ENCODE results near the gene UBE2E1. TPM values are rescaled to one million over a fixed set of nuclear protein-coding genes. Genes with fewer than 3 reads are reported as not detected.

The UBE2E1 gene
- total and polyA plus RNA-seq, 2 donors (not counting 1 experiment from before 2014, with no cell fraction given), result 129 to 174 TPM

DNA sequence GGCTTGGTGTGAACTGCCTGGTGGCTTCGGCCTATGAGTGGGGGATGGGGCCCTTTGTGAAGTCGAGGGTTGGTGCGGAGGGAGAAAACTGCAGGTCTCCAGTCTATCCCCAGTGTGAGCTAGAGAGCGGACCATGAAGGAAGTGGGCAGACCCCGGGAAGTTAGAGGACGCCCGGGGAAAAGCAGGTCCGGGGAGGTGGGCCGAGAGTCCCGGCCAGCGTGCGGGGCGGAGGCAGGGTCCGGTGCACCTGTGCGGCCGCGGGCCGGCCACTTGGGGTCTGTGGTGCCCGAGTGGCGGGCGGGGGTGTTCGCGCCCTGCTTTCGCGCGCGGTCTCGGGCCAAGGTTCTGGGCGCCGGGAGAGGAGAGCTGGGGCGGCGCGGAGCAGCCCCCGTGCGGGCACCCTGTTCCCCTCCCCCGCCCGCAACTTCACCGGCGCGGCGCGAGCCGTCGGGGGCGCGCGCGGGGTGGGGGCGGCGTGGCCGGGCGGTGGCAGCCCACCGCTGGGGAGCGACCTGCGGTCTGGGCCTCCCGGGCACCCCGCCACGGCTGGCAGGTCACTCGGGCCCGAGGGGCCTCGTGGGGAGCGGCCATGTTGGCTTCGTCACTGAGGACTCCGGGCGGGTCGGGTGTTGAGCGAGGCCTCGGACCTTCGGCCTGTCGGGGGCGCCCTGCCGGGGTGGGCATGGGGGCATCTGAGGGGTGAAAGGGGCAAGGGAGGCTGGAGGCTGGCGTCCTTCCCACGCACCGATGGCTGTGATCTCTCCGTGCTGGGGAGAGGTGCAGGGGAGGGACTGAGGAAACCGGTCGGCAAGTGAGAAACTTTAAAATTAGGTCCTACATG lies 4.8 kb downstream of the UBE2E1 start:
- Histone ChIP-seq H3K9me3 (ENCODE audit: control insufficient read depth, insufficient read depth, low read depth, low read length) (no peaks in the 10 kb centered on the region), H4K20me1 (ENCODE audit: control insufficient read depth, extremely low read depth, insufficient read depth, low read length) (no peaks in the 10 kb centered on the region), H3K27ac (ENCODE audit: insufficient read depth, low read length) (peak overlapping the region; percentile 66), H3K4me3 (replicated peaks in 1 of 4; ENCODE audit: control extremely low read depth in 1 of 4, insufficient read depth in 1 of 4, low read depth in 3 of 4, low read length in 4 of 4) (peak overlapping the region; percentile 57 to 76 (median 61)), H3K36me3 (ENCODE audit: control insufficient read depth, insufficient read depth, low read length) (no peaks in the 10 kb centered on the region), H2AFZ (ENCODE audit: low read length) (peak overlapping the region; percentile 62), H3K9ac (ENCODE audit: insufficient read depth, low read length) (peak overlapping the region; percentile 76), H3K4me1 (ENCODE audit: control insufficient read depth, extremely low read depth, insufficient read depth, low read length) (peaks cover 5% of the 10 kb centered on the region), H3K27me3 (ENCODE audit: control insufficient read depth, insufficient read depth, low read length) (no peaks in the 10 kb centered on the region), H3K79me2 (ENCODE audit: control insufficient read depth, insufficient read depth, low read length) (peaks cover 51% of the 10 kb centered on the region), H3K4me2 (ENCODE audit: extremely low read depth, insufficient read depth, low read length) (peak overlapping the region; percentile 89)
- TF ChIP-seq, protein P1, sequence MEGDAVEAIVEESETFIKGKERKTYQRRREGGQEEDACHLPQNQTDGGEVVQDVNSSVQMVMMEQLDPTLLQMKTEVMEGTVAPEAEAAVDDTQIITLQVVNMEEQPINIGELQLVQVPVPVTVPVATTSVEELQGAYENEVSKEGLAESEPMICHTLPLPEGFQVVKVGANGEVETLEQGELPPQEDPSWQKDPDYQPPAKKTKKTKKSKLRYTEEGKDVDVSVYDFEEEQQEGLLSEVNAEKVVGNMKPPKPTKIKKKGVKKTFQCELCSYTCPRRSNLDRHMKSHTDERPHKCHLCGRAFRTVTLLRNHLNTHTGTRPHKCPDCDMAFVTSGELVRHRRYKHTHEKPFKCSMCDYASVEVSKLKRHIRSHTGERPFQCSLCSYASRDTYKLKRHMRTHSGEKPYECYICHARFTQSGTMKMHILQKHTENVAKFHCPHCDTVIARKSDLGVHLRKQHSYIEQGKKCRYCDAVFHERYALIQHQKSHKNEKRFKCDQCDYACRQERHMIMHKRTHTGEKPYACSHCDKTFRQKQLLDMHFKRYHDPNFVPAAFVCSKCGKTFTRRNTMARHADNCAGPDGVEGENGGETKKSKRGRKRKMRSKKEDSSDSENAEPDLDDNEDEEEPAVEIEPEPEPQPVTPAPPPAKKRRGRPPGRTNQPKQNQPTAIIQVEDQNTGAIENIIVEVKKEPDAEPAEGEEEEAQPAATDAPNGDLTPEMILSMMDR (conservative IDR thresholded peaks at IDR 0.05 in 1 of 2, IDR thresholded peaks at IDR 0.05 in 1 of 2; ENCODE audit: low read depth in 1 of 2, low read length in 2 of 2), result no peak
- TF ChIP-seq EZH2 (IDR thresholded peaks at IDR 0.05; ENCODE audit: low read length, missing control alignments), result no peak
- DNase-seq (ENCODE audit: low read depth in 2 of 2), result peak; percentile 32 to 37

- H3K9ac ChIP-seq (ENCODE audit: insufficient read depth, low read length), result peak overlapping the region; percentile 76
- H3K4me1 ChIP-seq (ENCODE audit: control insufficient read depth, extremely low read depth, insufficient read depth, low read length), result peaks cover 5% of the 10 kb centered on the region
- peaks cover 55% of the 10 kb centered on the region for H3K79me2 ChIP-seq (ENCODE audit: control insufficient read depth, insufficient read depth, low read length)
- H3K27me3 ChIP-seq (ENCODE audit: control insufficient read depth, insufficient read depth, low read length), result no peaks in the 10 kb centered on the region
- peak overlapping the region; percentile 62 for H2AFZ ChIP-seq (ENCODE audit: low read length)
- no peaks in the 10 kb centered on the region for H3K9me3 ChIP-seq (ENCODE audit: control insufficient read depth, insufficient read depth, low read depth, low read length)
- peak overlapping the region; percentile 89 for H3K4me2 ChIP-seq (ENCODE audit: extremely low read depth, insufficient read depth, low read length)
- H3K36me3 ChIP-seq (ENCODE audit: control insufficient read depth, insufficient read depth, low read length), result no peaks in the 10 kb centered on the region
- H4K20me1 ChIP-seq (ENCODE audit: control insufficient read depth, extremely low read depth, insufficient read depth, low read length), result no peaks in the 10 kb centered on the region
- peak overlapping the region; percentile 66 for H3K27ac ChIP-seq (ENCODE audit: insufficient read depth, low read length)
- no peak for TF ChIP-seq EZH2 (IDR thresholded peaks at IDR 0.05; ENCODE audit: low read length, missing control alignments)
- TF ChIP-seq, protein P1 (conservative IDR thresholded peaks at IDR 0.05 in 1 of 2, IDR thresholded peaks at IDR 0.05 in 1 of 2; ENCODE audit: low read depth in 1 of 2, low read length in 2 of 2), result no peak
- DNase-seq (ENCODE audit: low read depth in 2 of 2), result no peak
- H3K4me3 ChIP-seq (replicated peaks in 1 of 4; ENCODE audit: control extremely low read depth in 1 of 4, insufficient read depth in 1 of 4, low read depth in 3 of 4, low read length in 4 of 4), result peak overlapping the region; percentile 57 to 76 (median 61)
These were observed 5.4 kb downstream of the UBE2E1 start for GRCh38 chr3:23811185-23811527.

GRCh38 chr3:23811919-23812318 lies 6.2 kb downstream of the UBE2E1 start:
- no peak overlapping the region for H3K9ac ChIP-seq (ENCODE audit: insufficient read depth, low read length)
- H3K27ac ChIP-seq (ENCODE audit: insufficient read depth, low read length), result no peak overlapping the region
- no peak overlapping the region for H2AFZ ChIP-seq (ENCODE audit: low read length)
- no peaks in the 10 kb centered on the region for H3K9me3 ChIP-seq (ENCODE audit: control insufficient read depth, insufficient read depth, low read depth, low read length)
- H4K20me1 ChIP-seq (ENCODE audit: control insufficient read depth, extremely low read depth, insufficient read depth, low read length), result no peaks in the 10 kb centered on the region
- peak overlapping the region in 2 of 4 experiments; percentile 62 to 76 for H3K4me3 ChIP-seq (replicated peaks in 1 of 4; ENCODE audit: control extremely low read depth in 1 of 4, insufficient read depth in 1 of 4, low read depth in 3 of 4, low read length in 4 of 4)
- peaks cover 56% of the 10 kb centered on the region for H3K79me2 ChIP-seq (ENCODE audit: control insufficient read depth, insufficient read depth, low read length)
- no peak overlapping the region for H3K4me2 ChIP-seq (ENCODE audit: extremely low read depth, insufficient read depth, low read length)
- H3K36me3 ChIP-seq (ENCODE audit: control insufficient read depth, insufficient read depth, low read length), result no peaks in the 10 kb centered on the region
- TF ChIP-seq EZH2 (IDR thresholded peaks at IDR 0.05; ENCODE audit: low read length, missing control alignments), result no peak
- TF ChIP-seq, protein P1 (conservative IDR thresholded peaks at IDR 0.05 in 1 of 2, IDR thresholded peaks at IDR 0.05 in 1 of 2; ENCODE audit: low read depth in 1 of 2, low read length in 2 of 2), result no peak
- no peaks in the 10 kb centered on the region for H3K27me3 ChIP-seq (ENCODE audit: control insufficient read depth, insufficient read depth, low read length)
- DNase-seq (ENCODE audit: low read depth in 2 of 2), result no peak
- peaks cover 5% of the 10 kb centered on the region for H3K4me1 ChIP-seq (ENCODE audit: control insufficient read depth, extremely low read depth, insufficient read depth, low read length)

Data from fibroblast of lung (primary cell).